ENCODE measurements around the gene PLXNB3. TPM values are rescaled to one million over a fixed set of nuclear protein-coding genes. Genes with fewer than 3 reads are reported as not detected.

PLXNB3 gene
- total and polyA plus RNA-seq, 2 experiments from 2014 or later = 0.70 to 4.1 TPM

DNA sequence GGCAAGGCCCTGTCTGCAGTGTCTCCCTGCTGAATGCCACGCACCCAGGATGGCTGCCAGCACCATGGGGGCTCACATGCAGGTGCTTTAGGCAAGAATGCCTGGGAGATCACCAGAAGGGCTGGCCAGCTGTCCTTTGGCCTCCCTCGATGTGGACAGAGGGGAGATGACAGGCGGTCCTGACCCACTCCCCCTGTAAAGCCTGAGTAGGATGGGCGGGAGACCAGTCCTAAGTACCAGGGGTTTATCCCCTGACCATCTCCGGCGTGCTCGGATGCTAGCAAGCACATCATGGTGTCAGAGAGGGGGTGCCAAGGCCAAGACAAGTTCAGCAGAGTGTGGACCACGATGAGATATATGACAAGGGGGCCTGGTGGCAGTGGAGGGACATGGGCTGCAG lies 61.0 kb downstream of the PLXNB3 start (continued):
- TF ChIP-seq, protein P1, sequence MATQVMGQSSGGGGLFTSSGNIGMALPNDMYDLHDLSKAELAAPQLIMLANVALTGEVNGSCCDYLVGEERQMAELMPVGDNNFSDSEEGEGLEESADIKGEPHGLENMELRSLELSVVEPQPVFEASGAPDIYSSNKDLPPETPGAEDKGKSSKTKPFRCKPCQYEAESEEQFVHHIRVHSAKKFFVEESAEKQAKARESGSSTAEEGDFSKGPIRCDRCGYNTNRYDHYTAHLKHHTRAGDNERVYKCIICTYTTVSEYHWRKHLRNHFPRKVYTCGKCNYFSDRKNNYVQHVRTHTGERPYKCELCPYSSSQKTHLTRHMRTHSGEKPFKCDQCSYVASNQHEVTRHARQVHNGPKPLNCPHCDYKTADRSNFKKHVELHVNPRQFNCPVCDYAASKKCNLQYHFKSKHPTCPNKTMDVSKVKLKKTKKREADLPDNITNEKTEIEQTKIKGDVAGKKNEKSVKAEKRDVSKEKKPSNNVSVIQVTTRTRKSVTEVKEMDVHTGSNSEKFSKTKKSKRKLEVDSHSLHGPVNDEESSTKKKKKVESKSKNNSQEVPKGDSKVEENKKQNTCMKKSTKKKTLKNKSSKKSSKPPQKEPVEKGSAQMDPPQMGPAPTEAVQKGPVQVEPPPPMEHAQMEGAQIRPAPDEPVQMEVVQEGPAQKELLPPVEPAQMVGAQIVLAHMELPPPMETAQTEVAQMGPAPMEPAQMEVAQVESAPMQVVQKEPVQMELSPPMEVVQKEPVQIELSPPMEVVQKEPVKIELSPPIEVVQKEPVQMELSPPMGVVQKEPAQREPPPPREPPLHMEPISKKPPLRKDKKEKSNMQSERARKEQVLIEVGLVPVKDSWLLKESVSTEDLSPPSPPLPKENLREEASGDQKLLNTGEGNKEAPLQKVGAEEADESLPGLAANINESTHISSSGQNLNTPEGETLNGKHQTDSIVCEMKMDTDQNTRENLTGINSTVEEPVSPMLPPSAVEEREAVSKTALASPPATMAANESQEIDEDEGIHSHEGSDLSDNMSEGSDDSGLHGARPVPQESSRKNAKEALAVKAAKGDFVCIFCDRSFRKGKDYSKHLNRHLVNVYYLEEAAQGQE (IDR thresholded peaks at IDR 0.05; ENCODE audit: unreplicated experiment) = no peak

Other genes with a start within 250 kb of the PLXNB3 start
- gene ATP2B3, start 246.6 kb upstream of the PLXNB3 start, total RNA-seq (2014; rRNA removed; shearing (Covaris generic)) = 0.17 and 0.54 TPM in 2 replicates
- gene ATP2B3, start 246.6 kb upstream of the PLXNB3 start, polyA plus RNA-seq (2016; fragmentation: Nextera tagmentation; extraction: Ambion mirVana) = 0.09 TPM in 1 of 2 replicates, not detected in the other
- gene CCNQ, start 165.1 kb upstream of the PLXNB3 start, total RNA-seq (2014; rRNA removed; shearing (Covaris generic)) = 18.3 and 30.2 TPM in 2 replicates
- gene CCNQ, start 165.1 kb upstream of the PLXNB3 start, polyA plus RNA-seq (2016; fragmentation: Nextera tagmentation; extraction: Ambion mirVana) = 19.4 and 23.9 TPM in 2 replicates
- gene DUSP9, start 117.0 kb upstream of the PLXNB3 start, total RNA-seq (2014; rRNA removed; shearing (Covaris generic)) = 3.4 and 3.9 TPM in 2 replicates
- gene DUSP9, start 117.0 kb upstream of the PLXNB3 start, polyA plus RNA-seq (2016; fragmentation: Nextera tagmentation; extraction: Ambion mirVana) = 0.54 and 0.71 TPM in 2 replicates
- gene PNCK, start 90.4 kb upstream of the PLXNB3 start, total RNA-seq (2014; rRNA removed; shearing (Covaris generic)) = 5.4 and 11.9 TPM in 2 replicates
- 3.0 and 3.5 TPM in 2 replicates for gene PNCK, start 90.4 kb upstream of the PLXNB3 start, polyA plus RNA-seq (2016; fragmentation: Nextera tagmentation; extraction: Ambion mirVana)
- gene SLC6A8, start 76.3 kb upstream of the PLXNB3 start, total RNA-seq (2014; rRNA removed; shearing (Covaris generic)) = 61.9 and 68.6 TPM in 2 replicates
- gene SLC6A8, start 76.3 kb upstream of the PLXNB3 start, polyA plus RNA-seq (2016; fragmentation: Nextera tagmentation; extraction: Ambion mirVana) = 19.5 and 22.2 TPM in 2 replicates
- 85.0 and 104 TPM in 2 replicates for gene BCAP31, start 39.9 kb upstream of the PLXNB3 start, total RNA-seq (2014; rRNA removed; shearing (Covaris generic))
- 136 and 145 TPM in 2 replicates for gene BCAP31, start 39.9 kb upstream of the PLXNB3 start, polyA plus RNA-seq (2016; fragmentation: Nextera tagmentation; extraction: Ambion mirVana)
- gene ABCD1, start 39.4 kb upstream of the PLXNB3 start, total RNA-seq (2014; rRNA removed; shearing (Covaris generic)) = 4.0 and 8.9 TPM in 2 replicates
- 2.4 and 2.9 TPM in 2 replicates for gene ABCD1, start 39.4 kb upstream of the PLXNB3 start, polyA plus RNA-seq (2016; fragmentation: Nextera tagmentation; extraction: Ambion mirVana)
- gene SRPK3, start 16.8 kb downstream of the PLXNB3 start, total RNA-seq (2014; rRNA removed; shearing (Covaris generic)) = 0.23 TPM in 1 of 2 replicates, not detected in the other
- 0.15 and 0.19 TPM in 2 replicates for gene SRPK3, start 16.8 kb downstream of the PLXNB3 start, polyA plus RNA-seq (2016; fragmentation: Nextera tagmentation; extraction: Ambion mirVana)
- gene IDH3G, start 30.1 kb downstream of the PLXNB3 start, total RNA-seq (2014; rRNA removed; shearing (Covaris generic)) = 43.0 and 49.0 TPM in 2 replicates
- gene IDH3G, start 30.1 kb downstream of the PLXNB3 start, polyA plus RNA-seq (2016; fragmentation: Nextera tagmentation; extraction: Ambion mirVana) = 41.4 and 45.5 TPM in 2 replicates
- 107 and 168 TPM in 2 replicates for gene SSR4, start 30.4 kb downstream of the PLXNB3 start, total RNA-seq (2014; rRNA removed; shearing (Covaris generic))
- gene SSR4, start 30.4 kb downstream of the PLXNB3 start, polyA plus RNA-seq (2016; fragmentation: Nextera tagmentation; extraction: Ambion mirVana) = 352 and 404 TPM in 2 replicates
- gene PDZD4, start 66.3 kb downstream of the PLXNB3 start, total RNA-seq (2014; rRNA removed; shearing (Covaris generic)) = 194 and 230 TPM in 2 replicates
- gene PDZD4, start 66.3 kb downstream of the PLXNB3 start, polyA plus RNA-seq (2016; fragmentation: Nextera tagmentation; extraction: Ambion mirVana) = 30.5 and 34.5 TPM in 2 replicates
- 27.6 and 29.2 TPM in 2 replicates for gene L1CAM, start 121.9 kb downstream of the PLXNB3 start, total RNA-seq (2014; rRNA removed; shearing (Covaris generic))
- gene L1CAM, start 121.9 kb downstream of the PLXNB3 start, polyA plus RNA-seq (2016; fragmentation: Nextera tagmentation; extraction: Ambion mirVana) = 7.4 and 7.8 TPM in 2 replicates
- gene AVPR2, start 140.4 kb downstream of the PLXNB3 start, total RNA-seq (2014; rRNA removed; shearing (Covaris generic)) = not detected in 2 replicates
- gene AVPR2, start 140.4 kb downstream of the PLXNB3 start, polyA plus RNA-seq (2016; fragmentation: Nextera tagmentation; extraction: Ambion mirVana) = not detected in 2 replicates
- gene ARHGAP4, start 162.0 kb downstream of the PLXNB3 start, total RNA-seq (2014; rRNA removed; shearing (Covaris generic)) = 57.8 and 59.5 TPM in 2 replicates
- 21.2 and 21.5 TPM in 2 replicates for gene ARHGAP4, start 162.0 kb downstream of the PLXNB3 start, polyA plus RNA-seq (2016; fragmentation: Nextera tagmentation; extraction: Ambion mirVana)
- 112 and 136 TPM in 2 replicates for gene NAA10, start 170.8 kb downstream of the PLXNB3 start, total RNA-seq (2014; rRNA removed; shearing (Covaris generic))
- gene NAA10, start 170.8 kb downstream of the PLXNB3 start, polyA plus RNA-seq (2016; fragmentation: Nextera tagmentation; extraction: Ambion mirVana) = 140 and 145 TPM in 2 replicates
- gene RENBP, start 180.4 kb downstream of the PLXNB3 start, total RNA-seq (2014; rRNA removed; shearing (Covaris generic)) = 8.6 and 10.3 TPM in 2 replicates
- 1.5 and 2.0 TPM in 2 replicates for gene RENBP, start 180.4 kb downstream of the PLXNB3 start, polyA plus RNA-seq (2016; fragmentation: Nextera tagmentation; extraction: Ambion mirVana)
- 169 and 188 TPM in 2 replicates for gene HCFC1, start 207.6 kb downstream of the PLXNB3 start, total RNA-seq (2014; rRNA removed; shearing (Covaris generic))
- gene HCFC1, start 207.6 kb downstream of the PLXNB3 start, polyA plus RNA-seq (2016; fragmentation: Nextera tagmentation; extraction: Ambion mirVana) = 33.0 and 33.2 TPM in 2 replicates
- gene TMEM187, start 208.5 kb downstream of the PLXNB3 start, total RNA-seq (2014; rRNA removed; shearing (Covaris generic)) = 4.4 and 9.7 TPM in 2 replicates
- 2.4 and 2.5 TPM in 2 replicates for gene TMEM187, start 208.5 kb downstream of the PLXNB3 start, polyA plus RNA-seq (2016; fragmentation: Nextera tagmentation; extraction: Ambion mirVana)

Data from GM23338 (cell line).